Ishikawa (cell line): ENCODE measurements around the gene BMPR1A.

Experiments used
- CEBPB ChIP-seq: IDR thresholded peaks from 2 replicates; pipeline ENCODE4 v1.6.1; 2012
- CREB1 ChIP-seq: IDR thresholded peaks from 2 replicates; pipeline ENCODE4 v1.6.1; 2012; ENCODE audit warnings: low read depth
- EGR1 ChIP-seq: IDR thresholded peaks from 2 replicates; pipeline ENCODE4 v1.6.1; 2012
- EP300 ChIP-seq: IDR thresholded peaks from 2 replicates; pipeline ENCODE4 v1.6.1; 2012; ENCODE audit warnings: borderline replicate concordance
- FOXM1 ChIP-seq: IDR thresholded peaks from 2 replicates; pipeline ENCODE4 v1.6.1; 2012; ENCODE audit warnings: low read depth, borderline replicate concordance
- NFIC ChIP-seq: IDR thresholded peaks from 2 replicates; pipeline ENCODE4 v1.6.1; 2012
- RAD21 ChIP-seq: IDR thresholded peaks from 2 replicates; pipeline ENCODE4 v1.6.1; 2012; ENCODE audit warnings: low read depth
- TAF1 ChIP-seq: IDR thresholded peaks from 2 replicates; pipeline ENCODE4 v1.6.1; 2012; ENCODE audit warnings: low read depth, mild to moderate bottlenecking
- TCF12 ChIP-seq: IDR thresholded peaks from 2 replicates; pipeline ENCODE4 v1.6.1; 2012; ENCODE audit warnings: low read depth
- TEAD4 ChIP-seq: IDR thresholded peaks from 2 replicates; pipeline ENCODE4 v1.6.1; 2012
- ZBTB7A ChIP-seq: IDR thresholded peaks from 2 replicates; pipeline ENCODE4 v1.6.1; 2012; ENCODE audit warnings: low read depth
- TF ChIP-seq, protein P1 (sequence below): IDR thresholded peaks from 2 replicates; pipeline ENCODE4 v1.6.1; 2012; ENCODE audit warnings: low read depth, mild to moderate bottlenecking
- TF ChIP-seq, protein P2 (sequence below): IDR thresholded peaks from 2 replicates; pipeline ENCODE4 v1.6.1; 2012
- TF ChIP-seq, protein P3 (sequence below): IDR thresholded peaks from 2 replicates; pipeline ENCODE4 v1.6.1; 2012

DNA sequence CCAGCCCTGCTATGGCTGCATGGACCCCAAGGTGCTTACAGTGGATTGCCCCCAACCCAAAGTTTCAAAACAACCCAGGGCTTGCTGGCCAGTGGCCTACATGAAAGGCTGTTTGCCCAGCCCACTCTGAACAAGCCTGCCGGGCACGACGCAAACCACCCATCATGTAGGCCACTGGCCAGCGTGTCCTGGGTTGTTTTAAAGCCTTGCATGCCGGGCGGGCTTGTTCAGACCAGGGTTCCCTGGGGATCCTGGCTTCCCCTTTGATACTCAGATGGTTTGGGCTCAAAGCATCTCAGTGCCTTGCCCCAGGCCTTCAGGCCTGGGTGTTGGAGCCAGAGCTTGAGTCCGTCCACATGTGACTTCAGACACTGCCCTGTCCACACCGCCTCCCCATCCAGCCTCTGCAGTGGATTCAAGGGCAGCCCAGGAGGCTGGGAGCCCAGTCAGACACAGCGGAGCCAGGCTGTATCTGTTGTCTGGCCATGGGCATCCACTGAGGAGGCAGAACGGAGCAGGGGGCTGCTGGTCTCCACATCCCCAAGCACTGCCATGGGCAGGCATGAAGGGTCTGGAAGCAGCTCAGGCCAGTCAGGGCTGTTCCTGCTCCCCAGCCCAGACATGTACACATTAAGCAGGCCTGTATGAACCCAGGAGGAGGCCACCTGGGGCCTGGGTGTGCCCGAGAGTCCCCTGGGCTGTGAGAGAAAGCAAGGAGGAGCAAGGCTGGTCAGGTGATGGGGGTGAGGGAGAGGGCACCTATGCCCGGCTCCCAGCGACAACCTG, 207.8 kb downstream of the BMPR1A start:
- TF ChIP-seq TAF1 (no peak), NFIC (no peak), RAD21 (no peak), EP300 (no peak), CEBPB (no peak), TCF12 (no peak), TEAD4 (no peak), EGR1 (no peak), CREB1 (no peak), ZBTB7A (no peak), FOXM1 (no peak)
- TF ChIP-seq, protein P1, sequence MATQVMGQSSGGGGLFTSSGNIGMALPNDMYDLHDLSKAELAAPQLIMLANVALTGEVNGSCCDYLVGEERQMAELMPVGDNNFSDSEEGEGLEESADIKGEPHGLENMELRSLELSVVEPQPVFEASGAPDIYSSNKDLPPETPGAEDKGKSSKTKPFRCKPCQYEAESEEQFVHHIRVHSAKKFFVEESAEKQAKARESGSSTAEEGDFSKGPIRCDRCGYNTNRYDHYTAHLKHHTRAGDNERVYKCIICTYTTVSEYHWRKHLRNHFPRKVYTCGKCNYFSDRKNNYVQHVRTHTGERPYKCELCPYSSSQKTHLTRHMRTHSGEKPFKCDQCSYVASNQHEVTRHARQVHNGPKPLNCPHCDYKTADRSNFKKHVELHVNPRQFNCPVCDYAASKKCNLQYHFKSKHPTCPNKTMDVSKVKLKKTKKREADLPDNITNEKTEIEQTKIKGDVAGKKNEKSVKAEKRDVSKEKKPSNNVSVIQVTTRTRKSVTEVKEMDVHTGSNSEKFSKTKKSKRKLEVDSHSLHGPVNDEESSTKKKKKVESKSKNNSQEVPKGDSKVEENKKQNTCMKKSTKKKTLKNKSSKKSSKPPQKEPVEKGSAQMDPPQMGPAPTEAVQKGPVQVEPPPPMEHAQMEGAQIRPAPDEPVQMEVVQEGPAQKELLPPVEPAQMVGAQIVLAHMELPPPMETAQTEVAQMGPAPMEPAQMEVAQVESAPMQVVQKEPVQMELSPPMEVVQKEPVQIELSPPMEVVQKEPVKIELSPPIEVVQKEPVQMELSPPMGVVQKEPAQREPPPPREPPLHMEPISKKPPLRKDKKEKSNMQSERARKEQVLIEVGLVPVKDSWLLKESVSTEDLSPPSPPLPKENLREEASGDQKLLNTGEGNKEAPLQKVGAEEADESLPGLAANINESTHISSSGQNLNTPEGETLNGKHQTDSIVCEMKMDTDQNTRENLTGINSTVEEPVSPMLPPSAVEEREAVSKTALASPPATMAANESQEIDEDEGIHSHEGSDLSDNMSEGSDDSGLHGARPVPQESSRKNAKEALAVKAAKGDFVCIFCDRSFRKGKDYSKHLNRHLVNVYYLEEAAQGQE: no peak
- TF ChIP-seq, protein P2, sequence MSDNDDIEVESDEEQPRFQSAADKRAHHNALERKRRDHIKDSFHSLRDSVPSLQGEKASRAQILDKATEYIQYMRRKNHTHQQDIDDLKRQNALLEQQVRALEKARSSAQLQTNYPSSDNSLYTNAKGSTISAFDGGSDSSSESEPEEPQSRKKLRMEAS: no peak
- TF ChIP-seq, protein P3, sequence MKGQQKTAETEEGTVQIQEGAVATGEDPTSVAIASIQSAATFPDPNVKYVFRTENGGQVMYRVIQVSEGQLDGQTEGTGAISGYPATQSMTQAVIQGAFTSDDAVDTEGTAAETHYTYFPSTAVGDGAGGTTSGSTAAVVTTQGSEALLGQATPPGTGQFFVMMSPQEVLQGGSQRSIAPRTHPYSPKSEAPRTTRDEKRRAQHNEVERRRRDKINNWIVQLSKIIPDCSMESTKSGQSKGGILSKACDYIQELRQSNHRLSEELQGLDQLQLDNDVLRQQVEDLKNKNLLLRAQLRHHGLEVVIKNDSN: no peak
